ENCODE measurements around the gene MAPK14.

Gene MAPK14

DNA sequence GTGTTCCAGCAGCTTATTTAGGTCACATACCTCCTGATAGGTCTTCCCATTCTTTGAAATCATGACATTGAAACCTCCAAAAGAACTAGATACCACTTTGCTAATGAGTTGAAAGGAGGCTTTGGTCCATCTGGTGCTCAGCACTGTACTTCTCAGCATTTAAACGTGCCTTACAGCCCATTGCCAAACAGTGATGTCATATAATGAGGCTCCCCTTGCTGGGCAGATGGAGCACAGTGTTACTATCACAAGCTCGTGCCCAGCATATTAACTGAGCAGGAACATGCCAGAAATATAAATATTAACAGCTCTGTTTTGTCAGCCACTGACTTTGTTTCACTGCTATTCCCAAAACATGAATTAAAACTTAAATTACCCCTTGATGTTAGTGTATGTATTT, 77.2 kb downstream of the MAPK14 start:
- no peak for DNase-seq (ENCODE audit: low read depth)

GRCh38 chr6:36109092-36109491, 81.5 kb downstream of the MAPK14 start:
- DNase-seq (ENCODE audit: low read depth): no peak

DNA sequence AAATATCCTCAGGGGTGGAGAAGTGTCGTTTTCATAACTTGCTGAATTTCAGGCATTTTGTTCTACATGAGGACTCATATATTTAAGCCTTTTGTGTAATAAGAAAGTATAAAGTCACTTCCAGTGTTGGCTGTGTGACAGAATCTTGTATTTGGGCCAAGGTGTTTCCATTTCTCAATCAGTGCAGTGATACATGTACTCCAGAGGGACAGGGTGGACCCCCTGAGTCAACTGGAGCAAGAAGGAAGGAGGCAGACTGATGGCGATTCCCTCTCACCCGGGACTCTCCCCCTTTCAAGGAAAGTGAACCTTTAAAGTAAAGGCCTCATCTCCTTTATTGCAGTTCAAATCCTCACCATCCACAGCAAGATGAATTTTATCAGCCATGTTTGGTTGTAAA, 82.4 kb downstream of the MAPK14 start:
- no peak for DNase-seq (ENCODE audit: low read depth)

- no peak for DNase-seq (ENCODE audit: low read depth)
Observed at GRCh38 chr6:36110863-36111262, 83.3 kb downstream of the MAPK14 start.

- no peak for DNase-seq (ENCODE audit: low read depth)
Observed at GRCh38 chr6:36111526-36111925, 83.9 kb downstream of the MAPK14 start.

DNA sequence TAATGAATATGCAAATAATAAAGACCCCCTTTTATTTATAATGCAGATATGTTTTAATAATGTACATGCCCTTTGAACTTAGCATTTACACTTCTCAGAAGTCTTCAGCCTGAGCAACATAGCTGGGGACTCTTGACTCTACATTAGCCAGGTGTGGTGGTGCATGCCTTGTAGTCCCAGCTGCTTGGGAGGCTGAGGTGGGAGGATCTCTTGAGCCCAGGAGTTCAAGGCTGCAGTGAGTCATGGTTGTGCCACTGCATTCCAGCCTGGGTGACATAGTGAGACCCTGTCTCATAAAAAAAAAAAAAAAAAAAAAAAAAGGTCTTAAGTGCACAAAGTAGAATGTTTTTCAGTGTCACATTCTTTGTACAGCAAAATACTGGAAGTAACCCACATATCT, 85.4 kb downstream of the MAPK14 start:
- no peak for DNase-seq (ENCODE audit: low read depth)

DNA sequence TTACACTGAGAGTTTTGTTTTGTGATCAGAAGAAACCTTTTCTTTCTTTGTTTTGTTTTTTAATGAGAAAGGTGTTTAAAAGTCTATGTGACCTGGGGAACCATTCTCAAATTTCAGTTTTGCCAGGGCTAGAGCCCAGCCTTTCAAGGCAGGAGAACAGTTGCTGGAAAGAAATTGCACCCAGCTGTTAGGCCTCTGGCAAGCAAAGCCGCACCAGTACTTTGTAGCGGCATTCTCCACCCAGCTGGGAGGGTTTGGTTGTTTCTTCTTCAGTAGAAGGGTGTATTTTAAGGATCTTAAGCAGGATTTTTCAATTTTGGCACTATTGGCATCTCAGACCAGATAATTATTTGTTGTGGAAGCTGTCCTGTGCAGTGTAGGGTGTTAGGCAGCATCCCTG, 86.1 kb downstream of the MAPK14 start:
- no peak for DNase-seq (ENCODE audit: low read depth)

GRCh38 chr6:36114798-36115408, 87.3 kb downstream of the MAPK14 start:
- no peak for DNase-seq (ENCODE audit: low read depth)

DNA sequence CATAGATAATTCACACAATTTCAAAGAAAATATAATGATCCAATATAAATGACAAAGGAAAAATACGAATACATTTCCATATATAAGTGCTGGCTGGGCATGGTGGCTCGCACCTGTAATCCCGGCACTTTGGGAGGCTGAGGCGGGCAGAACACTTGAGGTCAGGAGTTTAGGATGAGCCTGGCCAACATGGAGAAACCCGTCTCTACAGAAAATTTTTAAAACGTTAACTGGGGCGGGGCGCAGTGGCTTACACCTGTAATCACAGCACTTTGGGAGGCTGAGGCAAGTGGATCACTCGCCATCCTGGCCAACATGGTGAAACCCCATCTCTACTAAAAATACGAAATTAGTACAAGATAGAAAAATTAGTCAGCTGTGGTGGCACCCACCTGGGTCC, 87.8 kb downstream of the MAPK14 start:
- no peak for DNase-seq (ENCODE audit: low read depth)

DNA sequence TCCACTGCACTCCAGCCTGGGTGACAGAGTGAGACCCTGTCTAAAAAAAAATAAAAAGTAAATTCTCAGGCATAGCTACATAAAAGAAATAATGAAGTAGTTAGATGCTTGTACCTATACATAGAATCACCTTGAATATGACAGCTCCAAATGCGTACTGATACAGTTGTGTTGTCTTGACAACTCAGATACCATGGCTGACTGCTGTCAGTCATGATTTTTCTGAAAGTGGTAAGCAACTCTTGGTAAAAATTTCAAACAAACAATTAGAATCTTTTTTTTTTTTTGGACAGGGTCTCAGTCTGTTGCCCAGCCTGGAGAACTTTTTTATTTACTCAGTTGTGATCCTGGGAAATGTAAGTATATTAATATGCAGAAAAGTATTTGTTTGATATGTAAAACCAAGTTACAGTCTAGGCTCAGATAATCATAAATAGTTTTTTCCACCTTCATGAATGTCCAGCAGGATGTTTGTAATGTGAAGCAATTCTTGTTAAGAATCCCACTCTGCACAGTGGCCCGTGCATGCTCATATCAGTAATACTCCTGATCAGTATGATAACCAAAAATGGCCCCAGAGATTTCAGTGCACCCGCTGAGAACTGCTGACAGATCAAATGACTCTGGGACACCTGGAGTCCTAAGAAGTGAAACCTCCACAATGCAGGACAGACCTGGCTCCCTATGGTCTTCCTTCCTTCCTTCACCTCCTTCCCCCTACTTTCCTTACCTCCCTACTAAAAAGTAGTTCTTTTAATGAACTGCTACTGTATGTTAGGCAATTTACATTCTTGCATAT, 88.7 kb downstream of the MAPK14 start:
- DNase-seq (ENCODE audit: low read depth): no peak

DNA sequence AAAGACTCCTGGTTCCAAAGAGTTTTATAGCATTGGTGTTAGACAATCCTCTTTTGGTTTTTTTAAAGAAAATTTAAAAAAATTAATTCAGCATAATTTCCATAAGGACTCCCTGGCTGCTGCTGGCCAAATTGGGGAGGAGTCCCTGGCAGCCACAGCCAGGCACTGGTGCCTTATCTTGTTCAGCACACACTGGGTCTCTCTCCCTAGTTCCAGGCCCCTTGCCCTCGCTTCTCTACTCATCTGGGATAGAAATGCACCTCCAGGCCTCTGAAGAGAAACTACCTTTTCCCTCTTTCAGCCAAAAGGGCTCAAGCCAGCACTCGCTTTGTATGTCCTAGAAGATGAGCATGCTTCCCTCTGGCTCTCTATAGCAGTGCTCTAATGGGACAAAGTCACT, 89.3 kb downstream of the MAPK14 start:
- no peak for DNase-seq (ENCODE audit: low read depth)

DNA sequence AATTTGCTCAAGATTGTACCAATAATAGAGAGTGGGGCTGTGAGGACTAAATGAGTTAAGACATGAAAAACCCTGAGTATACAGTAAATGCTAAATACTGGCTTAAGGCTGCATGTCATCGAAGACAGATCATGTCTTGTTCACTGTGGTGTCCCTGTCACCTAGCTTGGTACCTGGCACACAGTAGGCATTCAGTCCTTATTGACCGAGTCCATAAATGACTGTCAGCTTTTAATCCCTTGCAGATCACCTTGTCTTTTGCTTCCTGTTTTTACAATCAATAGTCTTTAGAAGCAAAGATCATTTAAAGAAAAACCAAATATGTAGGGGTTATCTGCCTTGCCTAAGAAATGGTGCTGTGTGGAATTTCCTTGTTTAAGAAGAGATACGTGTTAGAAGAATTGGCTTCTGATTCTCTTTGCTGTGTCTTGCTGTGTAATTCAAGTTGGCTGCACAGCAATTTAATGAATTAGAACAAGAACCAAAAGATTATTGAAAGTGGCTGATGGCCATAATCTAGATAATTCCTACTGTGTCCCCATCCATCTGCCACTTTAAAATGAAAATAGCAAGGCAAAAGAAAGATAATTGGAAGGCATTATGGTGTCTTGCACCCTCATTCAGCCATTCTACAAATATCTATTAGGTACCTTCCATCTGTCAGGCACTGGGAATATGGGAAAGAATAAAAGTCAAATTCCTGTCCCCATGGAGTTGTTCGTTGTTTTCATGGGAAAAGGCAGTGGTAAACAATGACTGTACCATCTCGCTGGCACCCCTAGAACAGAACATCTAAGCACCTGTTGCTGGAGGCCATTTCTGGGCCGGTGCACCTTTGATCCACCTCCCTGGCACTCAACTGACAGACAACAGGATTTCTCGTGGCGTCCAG, 90.3 kb downstream of the MAPK14 start:
- no peak for DNase-seq (ENCODE audit: low read depth)

DNA sequence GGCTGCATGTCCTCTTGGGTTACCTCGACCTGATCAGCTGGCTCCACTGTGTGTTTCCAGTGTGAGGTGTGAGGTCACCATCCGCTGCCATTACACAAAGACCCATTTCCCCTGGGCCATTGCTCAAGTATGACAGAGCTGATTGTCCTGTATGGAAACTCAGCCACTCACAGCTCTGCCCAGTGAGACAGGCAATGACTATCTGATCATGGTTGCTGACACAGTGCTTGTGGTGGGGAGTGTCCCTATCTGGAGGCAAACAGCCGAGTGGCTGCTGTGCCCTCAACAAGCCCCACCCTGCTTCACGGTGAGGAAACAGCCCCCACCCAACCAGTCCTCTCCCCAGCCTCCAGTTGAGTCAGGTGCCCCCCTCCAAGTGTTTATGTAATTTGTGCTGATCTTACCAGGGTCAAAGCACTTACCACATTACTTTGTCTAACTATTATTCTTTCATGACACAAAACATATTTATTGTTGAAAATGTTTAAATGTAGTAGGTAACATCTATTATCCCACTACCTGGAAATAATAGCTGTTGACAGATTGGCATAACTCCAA, 91.0 kb downstream of the MAPK14 start:
- no peak for DNase-seq (ENCODE audit: low read depth)

GRCh38 chr6:36119209-36119608, 91.6 kb downstream of the MAPK14 start:
- DNase-seq (ENCODE audit: low read depth): no peak

GRCh38 chr6:36120018-36120417, 92.4 kb downstream of the MAPK14 start:
- DNase-seq (ENCODE audit: low read depth): no peak

DNA sequence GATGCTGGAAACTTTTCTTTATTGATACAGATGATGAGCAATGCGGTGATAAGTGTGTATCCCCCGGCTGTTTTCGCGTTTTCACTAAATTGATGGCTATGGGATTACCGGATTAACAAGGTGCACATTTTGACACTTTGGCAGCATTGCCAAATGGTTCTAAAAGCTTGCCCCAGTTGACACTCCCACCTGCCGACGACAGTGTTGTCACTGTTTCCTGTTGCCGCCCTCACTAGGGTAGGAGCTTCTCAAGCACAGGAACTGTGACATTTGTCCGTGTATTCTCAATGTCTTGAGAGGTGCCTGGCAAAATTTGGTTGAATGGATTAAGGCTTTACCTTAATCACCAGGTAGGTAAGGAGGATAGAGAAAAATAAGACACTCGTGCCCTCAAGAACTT, 92.9 kb downstream of the MAPK14 start:
- no peak for DNase-seq (ENCODE audit: low read depth)

DNA sequence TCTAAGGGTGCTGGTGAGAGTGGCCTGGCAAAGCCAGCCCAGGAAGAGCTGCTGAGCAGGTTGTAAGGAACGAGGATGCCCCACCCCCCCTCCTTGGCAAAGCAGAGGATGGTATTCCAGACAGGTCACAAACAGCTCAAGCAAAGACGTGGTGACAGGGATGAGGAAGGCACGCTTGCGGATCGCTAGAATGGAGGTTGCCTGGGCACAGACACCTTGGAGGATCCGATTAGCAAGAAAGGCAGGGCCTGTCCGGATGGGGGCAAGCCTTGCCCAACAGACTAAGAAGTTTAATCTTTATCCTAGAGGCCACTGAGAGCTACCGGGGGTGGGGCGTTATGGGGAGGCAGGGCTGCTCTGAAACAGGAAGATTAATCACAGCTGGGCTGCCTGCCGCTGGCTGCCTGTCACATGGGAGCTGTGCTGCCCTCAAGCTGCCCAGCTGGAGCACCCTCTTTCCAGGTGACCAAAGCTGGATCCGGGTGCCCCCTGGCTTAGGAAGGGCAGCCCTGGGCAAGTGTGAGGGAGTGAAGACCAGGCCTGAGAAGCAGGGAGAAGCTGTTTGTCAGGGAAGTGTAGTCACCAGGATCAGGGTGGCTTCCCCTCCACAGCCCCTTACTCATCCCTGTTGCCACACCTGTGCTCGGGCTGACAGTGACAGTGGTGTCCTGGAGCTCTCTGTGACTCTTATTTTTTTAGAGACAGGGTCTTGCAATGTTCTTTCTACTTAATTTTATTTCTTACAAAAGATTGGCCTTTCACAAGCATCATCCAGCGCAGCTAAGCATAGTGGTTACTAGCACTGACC, 93.6 kb downstream of the MAPK14 start:
- no peak for DNase-seq (ENCODE audit: low read depth)

DNA sequence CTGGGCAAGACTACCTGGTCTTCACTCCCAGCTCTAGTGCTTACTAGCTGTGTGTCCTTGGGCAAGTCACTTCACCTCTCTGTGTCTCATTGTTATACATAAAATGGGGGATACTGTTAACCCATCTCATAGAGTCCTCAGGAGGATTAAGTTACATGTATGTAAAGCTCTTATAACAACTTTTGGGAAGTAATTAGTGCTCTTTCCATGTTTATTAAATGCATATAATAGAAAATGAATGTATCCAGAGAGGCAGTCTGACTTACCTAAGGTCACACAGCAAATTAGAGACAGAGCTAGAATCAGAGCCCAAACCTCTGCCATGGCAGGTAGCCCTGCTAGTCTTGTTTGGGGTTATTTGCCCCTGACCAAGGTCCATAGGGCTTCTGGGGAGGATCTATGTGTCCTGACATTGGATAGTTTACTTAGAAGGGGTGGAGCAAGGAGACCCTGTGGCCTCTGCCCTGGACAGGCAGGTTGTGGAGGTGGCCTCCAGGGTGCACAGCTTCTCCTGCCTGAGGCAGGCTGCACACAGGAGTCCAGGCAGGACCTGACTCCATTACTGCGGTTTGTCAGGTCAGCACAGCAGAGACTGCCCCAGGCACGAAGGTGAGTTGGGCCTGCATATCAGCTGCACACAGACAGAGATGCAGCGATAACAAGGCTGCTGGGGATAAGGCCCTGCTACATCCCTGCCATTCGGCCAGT, 94.3 kb downstream of the MAPK14 start:
- no peak for DNase-seq (ENCODE audit: low read depth)

DNA sequence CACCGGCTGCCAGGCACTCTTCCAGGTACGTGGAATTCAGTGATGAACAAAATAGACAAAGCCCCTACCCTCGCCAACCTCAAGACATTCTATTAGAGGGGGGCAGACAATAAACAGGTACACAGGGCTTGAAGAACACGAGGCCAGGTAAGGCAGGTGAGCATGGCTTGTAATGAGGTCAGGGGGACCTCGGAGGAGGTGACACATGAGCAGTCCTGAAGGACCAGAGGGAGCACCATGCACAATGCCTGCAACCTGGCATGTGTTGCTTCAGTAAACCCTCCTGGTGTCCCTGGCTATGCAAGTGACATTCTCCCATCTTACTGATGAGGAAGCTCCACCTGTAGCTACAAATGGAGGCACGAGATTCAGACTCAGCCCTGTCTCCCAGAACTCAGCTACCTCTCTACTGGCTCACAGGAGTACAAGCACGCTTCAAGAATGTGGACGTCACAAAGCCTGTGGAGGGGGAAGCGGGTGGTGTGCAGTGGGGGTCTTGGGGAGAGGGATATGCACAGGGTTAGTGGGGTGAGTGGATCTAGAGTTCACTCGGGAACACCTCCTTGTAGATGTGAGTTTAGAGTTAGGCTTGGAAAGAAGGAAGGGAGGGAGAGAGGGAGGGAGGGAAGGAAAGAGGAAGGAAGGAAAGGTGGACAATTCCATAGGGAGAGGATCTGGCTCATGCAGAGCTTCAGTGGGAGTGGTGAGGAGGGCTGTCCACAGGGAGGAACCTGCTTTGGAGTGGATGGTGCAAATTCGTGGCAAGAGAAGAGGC, 95.1 kb downstream of the MAPK14 start:
- no peak for DNase-seq (ENCODE audit: low read depth)
